Mesenteric fat pad (tissue), 1 donor: ENCODE results near the gene CPT1B. TPM values are rescaled to one million over a fixed set of nuclear protein-coding genes. Genes with fewer than 3 reads are reported as not detected.
"Not testable (repeated sequence)": the region's sequence is repeated elsewhere in the genome, so short reads cannot be mapped to it uniquely, and the experiment has no call there.

Experiments
- DNase-seq: peaks from one replicate; pipeline ENCODE4 v3.0.0-alpha.2; 2020; ENCODE audit warnings: low spot score
- total RNA-seq: library from RNA; stranded (reverse); fragmentation: NEBNext Ultra II Directional; extraction: Animal tissue kit (Norgen Biotek cat#: 25700); gene quantifications from one replicate; pipeline ENCODE4 v1.2.1, GENCODE V29; 2021
- donor health status: DM: yes; HTN: yes; CAD: no.

CPT1B gene
- total RNA-seq, 1 donor from 2014 or later: 10.4 TPM

GRCh38 chr22:50610041-50610451 lies 31.8 kb upstream of the CPT1B start:
- peak; percentile 75 for DNase-seq

- no peak for DNase-seq
Measured at GRCh38 chr22:50609599-50609998, 31.4 kb upstream of the CPT1B start.

GRCh38 chr22:50608996-50609395 lies 30.8 kb upstream of the CPT1B start:
- DNase-seq: no peak

- not testable (repeated sequence) for DNase-seq
Measured at GRCh38 chr22:50608058-50608840, 30.0 kb upstream of the CPT1B start.

- no peak for DNase-seq
Measured at GRCh38 chr22:50607659-50608020, 29.4 kb upstream of the CPT1B start.

- no peak for DNase-seq
Measured at GRCh38 chr22:50606946-50607658, 28.9 kb upstream of the CPT1B start.

- DNase-seq: no peak
Measured at GRCh38 chr22:50606165-50606945, 28.1 kb upstream of the CPT1B start.

GRCh38 chr22:50605613-50606074 lies 27.4 kb upstream of the CPT1B start:
- DNase-seq: no peak

- DNase-seq: no peak
Measured at GRCh38 chr22:50605002-50605612, 26.9 kb upstream of the CPT1B start.

- no peak for DNase-seq
Measured at GRCh38 chr22:50604256-50605001, 26.2 kb upstream of the CPT1B start.

- DNase-seq: no peak
Measured at GRCh38 chr22:50603511-50604255, 25.5 kb upstream of the CPT1B start.

- no peak for DNase-seq
Measured at GRCh38 chr22:50602338-50602700, 24.1 kb upstream of the CPT1B start.

GRCh38 chr22:50601669-50602337 lies 23.6 kb upstream of the CPT1B start:
- DNase-seq: no peak

GRCh38 chr22:50600967-50601668 lies 22.9 kb upstream of the CPT1B start:
- DNase-seq: no peak

GRCh38 chr22:50600538-50600937 lies 22.3 kb upstream of the CPT1B start, which contains the start of gene MAPK8IP2:
Gene MAPK8IP2, plus strand, starts transcription at chr22:50600793. Its CDS starts 26 bp downstream, at chr22:50600819.
- no peak for DNase-seq

- no peak for DNase-seq
Measured at GRCh38 chr22:50599816-50600455, 21.7 kb upstream of the CPT1B start.

- no peak for DNase-seq
Measured at GRCh38 chr22:50597097-50597496, 18.9 kb upstream of the CPT1B start.

GRCh38 chr22:50595189-50595588 lies 17.0 kb upstream of the CPT1B start:
- no peak for DNase-seq
